ENCODE data around the gene ERBB3.

The ERBB3 gene

GRCh38 chr12:56128670-56129205 lies 48.8 kb downstream of the ERBB3 start:
- FAIRE-seq, result no peak
- TF ChIP-seq TAF1 (IDR thresholded peaks at IDR 0.05; ENCODE audit: borderline replicate concordance, low read depth, low read length) (no peak), POLR2A (IDR thresholded peaks at IDR 0.05; ENCODE audit: low read depth, low read length) (no peak), POLR2AphosphoS5 (IDR thresholded peaks at IDR 0.05; ENCODE audit: low read depth, low read length) (no peak)
- DNase-seq (ENCODE audit: insufficient read length), result no peak

DNA sequence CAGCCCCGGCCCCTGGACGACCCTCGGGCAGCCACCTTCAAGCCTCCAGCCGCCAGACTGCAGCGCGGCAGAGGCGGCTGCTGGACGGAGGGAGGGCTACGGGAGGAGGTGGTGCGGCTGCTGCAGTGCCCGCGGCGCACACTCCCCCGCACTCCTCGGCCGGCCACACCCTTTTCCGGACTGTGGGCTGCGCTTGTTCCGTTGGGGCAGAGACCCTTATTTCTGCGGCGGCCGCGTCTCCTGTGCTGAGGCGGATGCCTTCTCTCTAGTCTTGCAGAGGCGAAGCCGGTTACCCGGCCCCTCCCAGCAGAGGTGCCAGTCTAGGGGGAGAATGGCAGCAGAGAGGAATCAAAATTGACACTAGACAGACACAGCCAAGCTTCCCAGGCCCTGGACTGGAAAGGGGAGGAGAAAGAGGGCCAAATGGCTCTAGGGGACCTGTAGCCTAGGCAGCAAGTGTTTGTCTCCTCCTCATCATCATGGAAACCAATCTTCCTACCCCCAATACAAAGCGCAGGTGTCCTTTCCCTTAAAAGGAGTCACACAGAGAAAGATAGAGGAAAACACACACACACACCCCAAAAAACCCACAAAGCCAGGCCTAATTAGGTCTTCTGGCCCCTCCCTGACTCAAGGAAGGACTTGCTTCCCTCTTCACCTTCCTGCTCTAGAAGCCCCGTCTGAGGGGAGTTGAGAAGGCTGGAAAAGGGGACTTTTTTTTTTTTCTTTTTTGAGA lies 49.4 kb downstream of the ERBB3 start:
- DNase-seq (ENCODE audit: insufficient read length) (peak; percentile 63), FAIRE-seq (no peak)
- TF ChIP-seq POLR2A (IDR thresholded peaks at IDR 0.05; ENCODE audit: low read depth, low read length) (peak; percentile 65; the same call in 1 of the 2 replicates), TAF1 (IDR thresholded peaks at IDR 0.05; ENCODE audit: borderline replicate concordance, low read depth, low read length) (peak; percentile 42; the same call in 1 of the 2 replicates), POLR2AphosphoS5 (IDR thresholded peaks at IDR 0.05; ENCODE audit: low read depth, low read length) (0 out of 2 replicates have a peak, but pooled peaks have one; percentile 30)

GRCh38 chr12:56129942-56130495 lies 50.1 kb downstream of the ERBB3 start:
- TF ChIP-seq POLR2A (IDR thresholded peaks at IDR 0.05; ENCODE audit: low read depth, low read length) (no peak), TAF1 (IDR thresholded peaks at IDR 0.05; ENCODE audit: borderline replicate concordance, low read depth, low read length) (no peak), POLR2AphosphoS5 (IDR thresholded peaks at IDR 0.05; ENCODE audit: low read depth, low read length) (no peak)
- DNase-seq (ENCODE audit: insufficient read length) (no peak), FAIRE-seq (no peak)

DNA sequence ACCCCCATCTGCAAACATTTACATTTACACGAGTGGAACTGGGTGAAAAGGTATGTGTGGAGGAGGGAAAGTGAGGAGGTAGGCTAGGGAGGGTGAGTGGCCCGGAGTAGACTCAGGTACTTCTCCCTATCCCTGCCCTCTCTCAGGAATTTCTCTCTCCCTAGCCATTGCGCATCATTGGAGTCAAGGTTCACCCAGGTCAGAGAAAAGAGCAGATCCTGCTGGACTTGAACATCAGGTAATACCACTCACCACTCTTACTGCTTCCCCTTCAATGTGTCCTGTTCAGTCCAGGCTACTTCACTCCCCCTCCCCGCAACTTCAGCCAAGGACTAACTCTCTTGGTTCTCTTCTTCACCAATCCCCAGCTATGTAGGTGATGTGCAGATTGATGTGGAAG lies 50.9 kb downstream of the ERBB3 start:
- no peak for FAIRE-seq
- TF ChIP-seq POLR2AphosphoS5 (IDR thresholded peaks at IDR 0.05; ENCODE audit: low read depth, low read length) (no peak), TAF1 (IDR thresholded peaks at IDR 0.05; ENCODE audit: borderline replicate concordance, low read depth, low read length) (no peak), POLR2A (IDR thresholded peaks at IDR 0.05; ENCODE audit: low read depth, low read length) (no peak)
- no peak for DNase-seq (ENCODE audit: insufficient read length)

DNA sequence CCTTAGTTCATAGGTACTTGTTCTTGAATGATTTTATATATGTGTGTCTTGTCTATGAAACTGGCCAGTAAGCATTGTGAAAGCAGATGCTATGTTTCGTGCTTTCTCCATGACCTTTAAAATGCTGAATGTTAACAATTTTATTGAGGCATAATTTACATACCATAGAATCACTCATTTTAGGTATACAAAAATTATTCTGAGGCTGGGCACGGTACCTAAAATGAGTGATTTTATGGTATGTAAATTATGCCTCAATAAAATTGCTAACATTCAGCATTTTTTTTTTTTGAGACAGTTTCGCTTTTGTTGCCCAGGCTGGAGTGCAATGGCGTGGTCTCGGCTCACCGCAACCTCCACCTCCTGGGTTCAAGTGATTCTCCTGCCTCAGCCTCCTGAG lies 54.9 kb downstream of the ERBB3 start:
- DNase-seq (ENCODE audit: insufficient read length) (no peak), FAIRE-seq (no peak)
- TF ChIP-seq POLR2A (IDR thresholded peaks at IDR 0.05; ENCODE audit: low read depth, low read length) (no peak), POLR2AphosphoS5 (IDR thresholded peaks at IDR 0.05; ENCODE audit: low read depth, low read length) (no peak), TAF1 (IDR thresholded peaks at IDR 0.05; ENCODE audit: borderline replicate concordance, low read depth, low read length) (no peak)

- no peak for DNase-seq (ENCODE audit: insufficient read length)
- no peak for FAIRE-seq
- TF ChIP-seq POLR2AphosphoS5 (IDR thresholded peaks at IDR 0.05; ENCODE audit: low read depth, low read length) (no peak), POLR2A (IDR thresholded peaks at IDR 0.05; ENCODE audit: low read depth, low read length) (no peak), TAF1 (IDR thresholded peaks at IDR 0.05; ENCODE audit: borderline replicate concordance, low read depth, low read length) (no peak)
These were observed 58.0 kb downstream of the ERBB3 start for GRCh38 chr12:56137853-56138571.

DNA sequence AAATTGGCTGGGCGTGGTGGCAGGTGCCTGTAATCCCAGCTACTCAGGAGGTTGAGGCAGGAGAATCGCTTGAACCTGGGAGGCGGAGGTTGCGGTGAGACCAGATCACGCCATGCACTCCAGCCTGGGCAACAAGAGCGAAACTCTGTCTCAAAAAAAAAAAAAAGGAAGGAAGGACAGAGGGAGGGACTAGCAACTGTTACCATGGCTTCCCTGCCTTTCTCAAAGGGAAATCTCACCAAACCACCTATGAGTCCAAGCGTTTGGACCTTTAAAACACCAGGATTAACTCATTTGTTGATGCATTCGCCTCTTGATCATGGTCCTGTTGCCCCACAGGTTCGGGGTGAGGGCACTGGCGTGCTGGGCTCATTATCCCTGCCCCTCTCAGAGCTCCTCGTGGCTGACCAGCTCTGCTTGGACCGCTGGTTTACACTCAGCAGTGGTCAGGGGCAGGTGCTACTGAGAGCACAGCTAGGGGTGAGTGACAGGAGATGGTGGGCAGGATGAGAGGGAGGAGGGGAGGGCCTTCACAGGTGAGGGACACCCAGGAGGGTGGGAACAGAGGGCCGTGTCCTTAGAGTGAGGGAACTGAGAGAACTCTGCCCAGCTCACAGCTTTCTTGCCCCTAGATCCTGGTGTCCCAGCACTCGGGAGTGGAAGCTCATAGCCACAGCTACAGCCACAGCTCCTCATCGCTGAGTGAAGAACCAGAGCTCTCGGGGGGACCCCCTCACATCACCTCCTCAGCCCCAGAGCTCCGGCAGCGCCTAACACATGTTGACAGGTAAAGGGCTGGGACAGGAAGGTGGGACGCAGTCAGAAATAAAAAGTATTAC lies 62.2 kb downstream of the ERBB3 start:
- DNase-seq (ENCODE audit: insufficient read length), result no peak
- no peak for FAIRE-seq
- TF ChIP-seq POLR2A (IDR thresholded peaks at IDR 0.05; ENCODE audit: low read depth, low read length) (no peak), TAF1 (IDR thresholded peaks at IDR 0.05; ENCODE audit: borderline replicate concordance, low read depth, low read length) (no peak), POLR2AphosphoS5 (IDR thresholded peaks at IDR 0.05; ENCODE audit: low read depth, low read length) (no peak)

GRCh38 chr12:56143217-56143616 lies 63.3 kb downstream of the ERBB3 start:
- TF ChIP-seq TAF1 (IDR thresholded peaks at IDR 0.05; ENCODE audit: borderline replicate concordance, low read depth, low read length) (no peak), POLR2A (IDR thresholded peaks at IDR 0.05; ENCODE audit: low read depth, low read length) (no peak), POLR2AphosphoS5 (IDR thresholded peaks at IDR 0.05; ENCODE audit: low read depth, low read length) (no peak)
- no peak for FAIRE-seq
- DNase-seq (ENCODE audit: insufficient read length), result no peak

DNA sequence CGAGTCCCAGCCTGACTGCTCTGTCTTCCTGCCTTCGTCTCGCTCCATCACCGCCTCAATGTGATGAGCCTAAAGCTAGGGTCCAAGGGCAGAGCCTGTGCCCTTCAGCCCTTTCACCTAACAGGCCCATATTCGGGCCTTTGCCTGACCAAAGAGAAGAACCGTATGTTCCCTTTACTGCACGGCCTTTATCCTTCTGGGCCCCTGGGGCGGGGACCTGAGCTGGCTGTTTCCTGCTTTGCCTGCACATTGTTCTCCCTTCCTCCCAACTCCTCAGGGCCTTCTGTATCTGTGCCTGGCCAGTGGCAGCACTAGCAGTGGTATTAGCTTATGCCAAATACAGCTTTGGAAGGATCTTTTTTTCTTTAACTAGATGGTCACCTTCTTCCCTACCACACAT lies 63.9 kb downstream of the ERBB3 start:
- DNase-seq (ENCODE audit: insufficient read length) (no peak), FAIRE-seq (no peak)
- no peak for TF ChIP-seq POLR2AphosphoS5 (IDR thresholded peaks at IDR 0.05; ENCODE audit: low read depth, low read length)
- TF ChIP-seq TAF1 (IDR thresholded peaks at IDR 0.05; ENCODE audit: borderline replicate concordance, low read depth, low read length), result no peak
- no peak for TF ChIP-seq POLR2A (IDR thresholded peaks at IDR 0.05; ENCODE audit: low read depth, low read length)

DNA sequence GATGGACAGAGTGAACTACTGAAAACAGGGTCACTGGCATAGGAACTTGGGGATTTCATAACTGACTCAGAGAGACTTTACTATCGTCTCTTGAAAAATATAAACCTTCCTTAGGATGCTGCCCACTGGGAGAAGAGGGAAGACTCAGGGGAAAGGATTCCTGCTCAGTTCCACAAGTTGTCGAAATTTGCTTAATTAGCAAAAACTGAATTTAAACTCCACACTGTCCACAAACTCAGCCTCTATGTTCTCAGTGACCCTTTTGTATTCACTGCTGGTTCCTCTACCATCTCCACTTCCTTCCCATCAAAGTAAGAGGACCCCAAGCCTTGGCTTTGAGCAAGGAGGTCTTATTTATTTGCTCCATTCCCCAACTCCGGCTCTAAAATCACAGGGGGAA lies 65.3 kb downstream of the ERBB3 start:
- DNase-seq (ENCODE audit: insufficient read length) (no peak), FAIRE-seq (no peak)
- TF ChIP-seq POLR2A (IDR thresholded peaks at IDR 0.05; ENCODE audit: low read depth, low read length), result no peak
- TF ChIP-seq POLR2AphosphoS5 (IDR thresholded peaks at IDR 0.05; ENCODE audit: low read depth, low read length), result no peak
- no peak for TF ChIP-seq TAF1 (IDR thresholded peaks at IDR 0.05; ENCODE audit: borderline replicate concordance, low read depth, low read length)
